Transverse colon (tissue), 3 donors: Measurements from ENCODE around the gene ANGPTL5.
"Not testable (repeated sequence)": the region's sequence is repeated elsewhere in the genome, so short reads cannot be mapped to it uniquely, and the experiment has no call there.

Experiments used
- CTCF ChIP-seq, 5 experiments: fragments of 200-600 bp in 3 of 5; fragments of 450-650 bp in 2 of 5; sonication (generic) in 3 of 5; IDR thresholded peaks; 1 replicate in 2 of 5; 2 replicates in 3 of 5; pipeline ENCODE4 v1.5.1; 2016 to 2017; ENCODE audit warnings: antibody characterized with exemption in 5 of 5, inconsistent platforms in 3 of 5, mild to moderate bottlenecking in 2 of 5, moderate library complexity in 1 of 5
- POLR2A ChIP-seq: fragments of 450-650 bp; IDR thresholded peaks from one replicate; pipeline ENCODE4 v1.6.1; 2016; ENCODE audit warnings: antibody characterized with exemption, mild to moderate bottlenecking, moderate library complexity

- TF ChIP-seq CTCF (IDR thresholded peaks at IDR 0.05); POLR2A: not testable (repeated sequence)
Measured at GRCh38 chr11:101964200-101964599, 47.9 kb upstream of the ANGPTL5 start.
